ENCODE measurements around the gene RFC5. TPM values are rescaled to one million over a fixed set of nuclear protein-coding genes. Genes with fewer than 3 reads are reported as not detected.

Gene RFC5
- total RNA-seq, 1 experiment from 2014 or later, result 50.4 TPM

DNA sequence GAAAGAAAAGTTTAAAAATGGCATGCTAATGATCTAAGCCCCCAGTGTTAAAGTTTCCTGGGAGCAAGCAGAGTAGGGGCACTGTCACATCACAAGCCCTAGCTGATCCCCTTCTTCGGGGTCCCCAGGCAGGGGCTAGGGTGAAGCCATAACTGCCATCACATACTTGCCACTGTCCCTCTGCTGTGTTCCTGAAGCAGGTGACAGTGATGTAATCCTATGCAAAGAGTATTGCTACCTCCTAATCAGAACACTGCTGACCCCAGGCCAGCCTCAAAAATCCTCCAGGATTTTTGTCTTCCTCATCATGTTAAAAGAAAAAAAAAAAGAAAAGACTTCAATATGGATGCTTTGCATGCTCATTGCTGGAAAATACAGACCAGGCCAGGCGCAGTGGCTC, 1.2 kb upstream of the RFC5 start:
- no peaks in the 10 kb centered on the region for H3K23me2 ChIP-seq (ENCODE audit: insufficient read length, low read depth, low read length, poor library complexity, severe bottlenecking)
- H3K23ac ChIP-seq (ENCODE audit: insufficient read length, low read depth, low read length), result no peak overlapping the region
- H3K27me3 ChIP-seq (ENCODE audit: insufficient read depth, low read length), result no peaks in the 10 kb centered on the region
- Mint-ChIP-seq H3K4me3 (0 out of 5 replicates have a peak overlapping the region, but pooled peaks of 1 of the 2 experiments have one; percentile 35), H3K27ac (no peak overlapping the region), H3K27me3 (ENCODE audit: low read depth) (no peaks in the 10 kb centered on the region; the same call in none of the 2 replicates), H3K36me3 (ENCODE audit: insufficient read depth in 1 of 3, low read depth in 3 of 3) (peaks cover 9 to 21% (median 20%) of the 10 kb centered on the region in 3 experiments; a peak in 6 of 7 replicates), H3K4me1 (peaks cover 5 to 14% of the 10 kb centered on the region in 2 experiments), H3K9me3 (peaks cover 0 to 3% of the 10 kb centered on the region in 2 experiments; a peak in 2 of 5 replicates)
- H3K4ac ChIP-seq (ENCODE audit: low read depth, low read length), result no peak overlapping the region
- H3K9me3 ChIP-seq (ENCODE audit: control insufficient read depth, low read depth, low read length), result no peaks in the 10 kb centered on the region
- peaks cover 8% of the 10 kb centered on the region for H3K79me1 ChIP-seq (ENCODE audit: insufficient read depth, low read depth, low read length, poor library complexity, severe bottlenecking)
- TF ChIP-seq CTCF (conservative IDR thresholded peaks at IDR 0.05), result no peak
- no peaks in the 10 kb centered on the region for H4K20me1 ChIP-seq (ENCODE audit: control insufficient read depth, insufficient read depth, insufficient read length)
- H2BK5ac ChIP-seq (ENCODE audit: insufficient read length, low read length), result no peak overlapping the region
- H2BK120ac ChIP-seq (ENCODE audit: low read depth, low read length, poor library complexity, severe bottlenecking), result no peak overlapping the region
- no peak overlapping the region for H2AFZ ChIP-seq (ENCODE audit: low read length)
- no peak overlapping the region for H3K18ac ChIP-seq (ENCODE audit: insufficient read length, low read depth, low read length)
- WGBS (ENCODE audit: extremely low coverage, insufficient read length, low lambda C conversion rate), result no CpG with 5 or more reads among the region's 2 CpGs
- H3K4me1 ChIP-seq (ENCODE audit: insufficient read depth, low read length), result no peaks in the 10 kb centered on the region
- no peak overlapping the region for H4K5ac ChIP-seq (ENCODE audit: insufficient read length, low read depth, low read length)
- H3K4me2 ChIP-seq (ENCODE audit: insufficient read depth, insufficient read length, low read length), result no peak overlapping the region
- no peak overlapping the region for H2AK5ac ChIP-seq (ENCODE audit: insufficient read length, low read length)
- DNase-seq, result no peak
- no peak overlapping the region for H3K56ac ChIP-seq (ENCODE audit: insufficient read length, low read depth, low read length)
- H3K9ac ChIP-seq (ENCODE audit: extremely low read depth, insufficient read length, low read length), result no peak overlapping the region
- H4K91ac ChIP-seq (ENCODE audit: insufficient read length, low read depth, low read length), result no peak overlapping the region
- no peak overlapping the region for H3T11ph ChIP-seq (ENCODE audit: low read length)
- no peak overlapping the region for H3K27ac ChIP-seq (ENCODE audit: insufficient read length, low read depth, low read length)
- H2BK20ac ChIP-seq (ENCODE audit: low read depth, low read length, poor library complexity, severe bottlenecking), result no peak overlapping the region
- H2BK12ac ChIP-seq (ENCODE audit: insufficient read length, low read depth, low read length), result no peak overlapping the region
- 0 out of 2 replicates have a peak, but pooled peaks cover 2% of the 10 kb centered on the region for H3K79me2 ChIP-seq (ENCODE audit: insufficient read depth, low read length)
- H2BK15ac ChIP-seq (ENCODE audit: low read depth, low read length), result no peak overlapping the region
- no peak overlapping the region for H4K8ac ChIP-seq (replicated peaks; ENCODE audit: insufficient read length, low read depth, low read length)
- no peak overlapping the region for H3K14ac ChIP-seq (ENCODE audit: insufficient read depth, low read length)

Data from H9 (cell line).